Hepatic stellate cell (primary cell): ENCODE results near the gene OGG1.

Source experiments
- DNase-seq: peaks from one replicate; pipeline ENCODE4 v3.0.0; 2011; ENCODE audit warnings: low spot score

The OGG1 gene

DNA sequence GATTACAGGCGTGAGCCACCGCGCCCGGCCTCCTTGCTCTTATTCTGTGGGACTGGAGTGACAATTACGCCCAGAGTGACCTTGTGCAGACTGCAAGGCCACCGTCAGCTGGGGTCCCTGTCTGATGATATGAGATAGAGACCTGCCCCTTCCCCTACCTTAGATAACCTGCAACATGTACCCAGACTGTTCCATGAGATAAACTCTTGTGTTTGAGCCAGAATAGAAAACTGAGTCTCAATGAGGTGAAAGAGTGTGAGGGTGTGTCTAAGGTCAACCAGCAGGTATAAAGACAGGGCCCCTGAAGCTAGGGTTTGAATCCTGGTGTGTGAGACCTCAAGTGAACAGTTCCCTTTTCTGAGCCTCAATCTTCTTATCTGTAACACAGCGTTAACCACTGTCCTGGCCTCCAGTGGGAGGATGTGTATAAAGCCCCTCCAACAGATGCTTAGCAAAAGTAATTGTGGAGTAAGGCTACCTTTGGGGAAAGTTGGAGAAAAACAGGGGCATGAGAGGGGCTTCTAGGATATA lies 36.5 kb downstream of the OGG1 start:
- no peak for DNase-seq

DNA sequence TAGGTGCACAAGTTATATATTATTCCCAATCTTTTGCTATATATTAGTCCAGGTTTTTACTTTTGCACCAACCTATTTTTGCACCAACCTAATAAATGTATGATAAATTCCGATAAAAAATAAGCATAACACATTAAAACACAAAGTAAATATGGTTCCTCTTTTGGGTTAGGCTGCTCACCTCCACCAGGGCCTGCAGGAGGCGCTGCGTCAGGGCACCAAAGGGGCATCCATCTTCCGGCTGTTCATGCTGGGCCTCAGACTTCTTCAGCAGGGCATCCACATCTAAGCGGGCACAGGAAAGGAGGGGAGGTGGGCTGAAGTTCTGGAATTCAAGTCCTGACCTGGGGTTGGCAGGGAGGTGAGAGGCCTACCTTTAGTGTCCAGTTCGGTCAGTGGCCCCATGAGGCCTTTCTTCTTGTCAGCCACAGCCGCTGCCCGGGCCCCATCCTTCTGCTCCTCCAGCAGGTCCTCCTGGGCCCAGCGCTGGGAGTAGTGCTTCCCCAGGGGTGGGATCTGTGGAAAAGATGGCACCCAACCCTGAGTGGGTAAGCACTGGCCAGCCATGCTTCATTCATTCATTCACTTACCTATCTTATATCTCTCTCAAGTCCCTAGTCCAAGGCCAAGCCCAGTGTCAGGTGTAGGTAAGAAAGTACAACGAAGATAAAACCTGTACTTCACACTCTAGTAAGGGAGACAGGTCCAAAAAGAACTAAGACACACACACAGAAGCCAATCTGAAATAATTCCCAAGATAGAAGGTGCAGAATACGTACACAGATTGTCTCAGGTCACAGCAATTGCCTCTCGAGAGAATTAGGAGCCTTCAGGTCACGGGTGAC lies 37.3 kb downstream of the OGG1 start:
- no peak for DNase-seq

DNA sequence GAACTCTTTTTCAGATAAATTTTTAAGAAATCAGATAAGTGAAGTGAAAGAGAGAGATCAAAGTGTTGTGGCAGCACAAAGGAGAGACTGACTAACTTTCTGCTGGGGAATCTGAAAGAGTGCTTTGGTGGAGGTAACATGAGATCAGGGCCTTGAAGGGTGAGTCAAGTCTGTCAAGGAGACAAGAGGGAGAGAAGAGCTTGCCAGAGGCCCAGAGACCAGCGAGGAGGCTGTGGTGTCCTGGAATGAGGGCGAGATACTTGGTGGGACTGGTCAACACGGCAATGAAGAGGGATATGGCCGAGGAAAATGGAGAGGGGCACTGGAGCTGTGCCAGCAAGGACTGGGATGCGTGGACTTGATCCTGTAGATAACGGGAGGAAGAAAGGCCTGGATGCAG lies 38.0 kb downstream of the OGG1 start:
- DNase-seq: no peak

DNA sequence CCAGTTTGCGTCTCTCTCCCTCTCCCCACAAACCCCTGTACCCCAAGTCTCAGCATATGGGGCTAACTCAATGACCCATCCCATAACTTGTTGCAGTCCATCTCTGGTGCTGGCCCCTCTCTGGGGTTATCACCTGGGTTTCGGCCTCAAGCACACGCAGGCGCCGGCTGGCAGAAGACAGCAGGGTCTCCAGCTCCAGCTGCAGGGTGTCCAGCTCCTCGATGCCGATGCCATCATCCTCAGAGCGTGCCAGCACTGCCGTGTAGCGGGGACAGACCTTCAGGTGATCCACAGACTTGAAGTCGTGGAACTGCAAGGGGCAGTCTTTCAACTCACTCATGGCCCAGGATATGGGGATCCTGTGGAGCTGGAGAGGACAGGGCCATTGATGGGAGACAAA lies 41.4 kb downstream of the OGG1 start:
- DNase-seq: no peak

DNA sequence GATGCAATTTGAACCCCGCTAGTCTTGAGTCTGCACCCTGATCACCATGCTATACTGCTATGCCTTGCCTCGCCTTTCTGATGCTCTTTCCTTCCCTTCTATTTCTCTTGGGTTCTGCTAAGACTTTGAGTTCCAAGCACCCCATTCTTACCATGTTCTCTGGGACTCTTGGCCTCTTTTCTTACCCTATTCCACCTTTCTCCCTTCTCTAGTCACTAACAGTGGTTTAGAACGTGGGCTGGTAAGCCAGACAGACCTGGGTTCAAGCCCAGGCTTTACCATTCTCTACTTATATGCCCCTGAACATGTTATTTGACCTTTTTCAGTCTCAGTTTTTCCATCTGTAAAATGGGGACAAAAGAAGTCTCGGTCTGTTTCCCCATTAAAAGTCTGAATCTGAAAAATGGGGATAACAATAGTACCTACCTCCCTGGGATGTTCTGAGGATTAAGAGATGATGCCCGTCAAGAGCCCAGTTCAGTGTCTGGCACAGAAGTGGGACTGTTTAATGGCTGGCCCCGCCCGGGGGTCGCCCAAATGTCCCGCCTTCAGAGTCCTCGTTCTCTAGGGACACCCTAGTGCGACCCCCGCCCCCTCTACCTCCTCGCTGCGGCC lies 42.1 kb downstream of the OGG1 start:
- DNase-seq: no peak

DNA sequence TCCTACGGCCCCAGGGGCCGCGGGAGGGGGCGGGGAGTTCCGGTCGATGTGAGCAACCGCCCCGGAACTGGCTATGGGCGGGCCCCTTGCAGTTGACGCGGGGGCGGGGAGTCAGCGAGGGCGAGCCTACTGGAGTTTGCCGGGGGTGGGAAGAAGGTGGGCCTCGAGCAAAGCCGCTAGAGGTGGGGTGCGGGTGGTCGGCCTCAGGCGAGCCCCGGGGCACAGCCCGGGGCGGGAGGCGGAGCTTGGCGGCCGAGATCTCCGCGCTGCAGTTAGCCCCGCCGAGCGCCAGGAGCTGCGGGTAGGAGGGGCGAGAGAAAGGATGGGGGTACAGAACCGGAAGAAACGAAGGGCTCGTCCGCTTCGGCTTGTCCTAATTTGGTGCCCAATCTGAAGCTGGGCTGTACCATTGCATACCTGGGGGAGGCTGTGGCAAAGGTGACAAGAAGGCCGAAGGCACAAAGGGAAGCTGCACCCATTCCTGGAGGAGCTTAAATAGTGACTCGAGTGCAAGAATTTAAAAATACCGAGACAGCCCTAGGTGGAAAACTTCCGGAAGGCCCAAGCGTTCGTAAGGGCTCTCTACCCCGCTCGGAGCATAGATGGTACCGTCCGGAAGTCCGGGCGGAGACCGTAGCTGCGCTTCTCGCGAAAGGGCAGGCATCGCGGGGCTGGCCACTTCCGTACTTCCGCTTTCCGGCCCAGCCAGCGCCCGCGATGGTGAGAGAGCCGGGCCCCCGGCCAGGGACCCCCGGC lies 42.8 kb downstream of the OGG1 start, which contains the start of the genes ARPC4 and TADA3:
TSS of gene ARPC4 (plus strand) at position 678 of the 756 bp plus-strand sequence. CDS start at position 718, 40 bp downstream.
TSS of gene TADA3 (minus strand) at position 69 of the 756 bp plus-strand sequence. CDS start 1,007 bp downstream, outside the sequence.
- DNase-seq: peak; percentile 96

DNA sequence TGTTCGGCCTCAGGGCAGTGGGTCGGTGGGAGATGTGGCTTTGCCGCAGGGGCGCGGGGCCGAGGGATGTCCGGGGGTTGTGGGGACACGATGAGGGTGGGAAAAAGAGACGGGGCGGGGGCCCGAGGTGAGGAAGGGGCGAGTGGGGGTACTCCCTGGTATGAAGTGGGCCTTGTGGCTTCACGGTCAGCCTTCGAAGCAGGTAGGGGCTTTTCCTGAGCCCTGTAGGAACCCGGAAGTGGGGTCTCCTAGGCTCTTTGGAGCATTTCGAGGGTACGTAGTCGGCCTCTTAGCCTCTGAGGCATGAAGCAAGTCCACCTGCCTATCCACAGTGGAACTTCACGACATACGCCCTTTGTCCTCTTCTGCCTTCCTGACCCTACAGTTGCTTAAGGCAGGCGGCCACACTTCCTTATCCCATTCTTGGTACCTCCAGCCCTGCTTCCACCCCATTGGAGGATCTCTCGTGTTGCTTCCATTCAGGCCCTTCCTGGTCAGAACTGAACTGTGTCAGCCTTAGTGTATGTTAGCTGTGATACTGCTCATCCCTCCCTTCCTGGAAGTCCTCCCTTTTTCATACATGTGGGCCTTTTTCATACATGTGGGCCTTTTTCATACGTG lies 43.5 kb downstream of the OGG1 start:
- no peak for DNase-seq

DNA sequence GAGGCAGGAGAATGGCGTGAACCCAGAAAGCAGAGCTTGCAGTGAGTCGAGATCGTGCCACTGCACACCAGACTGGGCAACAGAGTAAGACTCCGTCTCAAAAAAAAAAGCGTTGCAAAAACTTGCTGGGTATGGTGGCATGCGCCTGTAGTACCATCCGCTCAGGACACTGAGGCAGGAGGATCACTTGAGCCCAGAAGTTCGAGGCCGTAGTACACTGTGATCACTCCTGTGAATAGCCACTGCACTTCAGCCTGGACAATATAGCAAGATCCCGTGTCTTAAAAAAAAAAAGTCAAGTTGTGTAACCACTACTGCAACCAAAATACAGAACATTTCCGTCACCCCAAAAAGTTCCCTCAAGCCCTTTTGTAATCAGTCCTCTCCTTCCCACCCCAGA lies 44.6 kb downstream of the OGG1 start:
- DNase-seq: no peak

DNA sequence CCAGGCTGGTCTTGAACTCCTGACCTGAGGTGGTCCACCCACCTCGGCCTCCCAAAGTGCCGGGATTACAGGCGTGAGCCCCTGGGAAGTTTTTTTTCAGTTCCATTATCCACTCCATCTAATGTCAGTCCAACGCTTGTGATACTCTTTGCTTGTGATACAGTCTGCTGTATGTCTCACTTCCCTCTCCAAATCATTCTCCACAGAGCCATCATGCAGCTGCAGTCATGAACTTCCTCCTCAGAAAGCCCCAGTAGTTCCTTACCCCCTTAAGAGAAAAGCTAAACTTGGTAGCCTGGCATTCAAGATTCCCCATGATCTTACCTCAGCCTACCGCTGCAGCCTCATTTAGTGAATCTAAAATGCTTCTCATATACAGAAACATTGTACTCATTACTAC lies 45.5 kb downstream of the OGG1 start:
- no peak for DNase-seq

DNA sequence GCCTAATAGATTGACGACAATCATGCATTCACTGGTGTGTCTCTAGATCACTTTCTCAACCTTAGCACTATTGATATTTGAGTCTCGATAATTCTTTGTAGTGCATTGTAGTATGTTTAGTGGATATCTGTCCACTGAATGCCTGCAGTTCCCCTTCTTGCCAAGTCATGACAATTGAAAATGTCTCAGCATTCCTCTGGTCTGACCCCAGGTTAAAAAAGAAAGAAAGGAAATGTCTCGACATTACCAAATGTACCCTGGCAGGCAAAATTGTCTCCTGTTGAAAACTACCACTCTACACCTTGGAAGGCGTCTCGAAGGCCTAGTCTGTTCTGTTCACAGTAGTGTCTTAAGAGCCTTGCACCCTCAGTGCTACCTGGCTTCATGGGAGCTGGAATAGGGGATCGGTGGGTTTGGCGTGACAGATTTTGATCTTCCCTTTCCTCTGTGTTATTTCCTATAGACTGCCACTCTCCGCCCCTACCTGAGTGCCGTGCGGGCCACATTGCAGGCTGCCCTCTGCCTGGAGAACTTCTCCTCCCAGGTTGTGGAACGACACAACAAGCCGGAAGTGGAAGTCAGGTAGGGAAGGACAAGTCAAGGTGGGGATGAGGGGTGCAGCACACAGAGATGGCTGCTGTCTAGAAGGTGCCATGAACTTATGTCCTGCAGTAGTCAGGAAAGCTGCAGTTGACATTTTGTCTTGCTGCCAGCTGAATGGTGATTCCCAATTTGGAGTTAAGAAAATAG lies 47.6 kb downstream of the OGG1 start:
- no peak for DNase-seq

DNA sequence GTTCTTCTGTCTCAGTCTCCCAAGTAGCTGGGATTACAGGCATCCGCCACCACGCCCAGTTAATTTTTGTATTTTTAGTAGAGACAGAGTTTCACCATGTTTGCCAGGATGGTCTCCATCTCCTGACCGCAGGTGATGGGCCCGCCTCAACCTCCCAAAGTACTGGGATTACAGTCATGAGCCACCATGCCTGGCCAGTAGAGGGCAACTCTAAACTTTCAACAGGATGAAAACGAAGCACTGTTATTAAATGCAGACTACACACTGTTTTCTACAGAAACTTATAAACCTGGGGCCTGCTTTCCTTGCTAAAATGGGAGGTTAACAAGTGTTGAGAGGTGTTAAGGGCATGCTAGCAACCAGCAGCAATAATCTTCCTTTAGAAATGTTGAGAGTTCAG lies 50.8 kb downstream of the OGG1 start:
- DNase-seq: no peak

DNA sequence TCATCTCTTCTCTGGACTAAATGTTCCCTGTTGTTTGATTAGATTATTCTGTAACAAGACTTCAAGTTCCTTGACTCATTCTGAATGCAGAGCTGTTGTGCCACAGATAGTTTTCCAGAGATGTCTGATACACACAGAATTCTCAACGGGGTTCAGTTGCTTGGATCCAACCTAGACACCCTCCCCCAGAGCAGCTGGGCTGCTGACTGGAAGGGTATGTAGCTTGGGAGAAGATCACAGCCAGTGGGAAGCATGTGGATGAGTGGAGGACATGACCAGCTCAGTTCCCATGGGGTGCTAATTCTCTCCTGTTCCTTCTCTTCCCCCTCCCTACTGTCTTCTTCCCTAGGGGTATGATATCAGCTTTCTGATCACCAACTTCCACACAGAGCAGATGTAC lies 53.7 kb downstream of the OGG1 start:
- DNase-seq: no peak

DNA sequence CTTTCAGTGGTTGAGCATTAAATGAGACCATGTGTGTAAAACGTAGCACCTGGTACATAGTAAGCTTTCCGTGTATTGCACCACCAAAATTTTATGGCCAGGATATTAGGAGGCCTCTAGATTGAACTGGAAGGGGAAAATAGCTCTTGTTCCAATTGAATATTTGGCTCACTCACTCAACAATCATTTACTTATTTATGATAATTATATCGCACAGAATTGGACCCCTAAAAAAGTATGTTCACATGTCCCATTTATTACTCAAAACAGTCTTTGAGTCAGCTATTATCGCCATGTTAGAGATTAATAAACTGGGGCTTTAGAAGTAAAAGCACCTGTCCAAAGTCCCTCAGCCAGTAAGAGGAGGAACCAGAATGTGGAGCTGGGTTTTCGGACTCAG lies 55.2 kb downstream of the OGG1 start:
- DNase-seq: no peak

DNA sequence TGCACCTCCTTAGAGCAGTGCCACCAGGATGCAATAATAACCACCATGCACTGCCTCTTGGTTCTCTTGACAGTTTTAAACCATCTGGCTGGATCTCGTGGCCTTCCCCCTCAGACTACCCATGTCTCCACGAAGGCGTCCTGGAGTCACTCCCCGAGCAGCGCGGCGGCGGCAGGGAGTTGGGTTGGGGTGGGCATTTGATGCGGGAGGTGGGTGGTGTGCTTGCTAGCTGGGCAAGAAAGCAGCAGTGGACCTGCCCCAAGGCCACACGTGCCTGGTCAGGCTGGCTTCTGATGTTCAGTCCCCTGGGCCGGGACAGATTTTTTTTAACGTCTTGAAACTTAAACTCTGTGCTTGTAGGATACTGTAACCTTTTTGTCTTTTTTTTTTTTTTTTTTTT lies 56.4 kb downstream of the OGG1 start:
- no peak for DNase-seq
